Body of pancreas (tissue), 4 donors: ENCODE data around the gene ADH4. TPM values are rescaled to one million over a fixed set of nuclear protein-coding genes. Genes with fewer than 3 reads are reported as not detected.

Source experiments
- ATAC-seq: fragments of 150-250 bp; one replicate; pipeline ENCODE4 v1.9.1; 2016
- DNase-seq, 4 donors: peaks; one replicate each; pipeline ENCODE4 v3.0.0-alpha.2; 2019
- H3K27ac ChIP-seq, 4 donors: fragments of 200-600 bp; sonication (generic); 1 replicate in 3 of 4; 2 replicates in 1 of 4; pipeline versions ENCODE4 v1.5.1 to v1.6.1; 2016 to 2019; ENCODE audit warnings: mild to moderate bottlenecking in 1 of 4, mixed read lengths in 1 of 4, moderate library complexity in 1 of 4
- H3K27me3 ChIP-seq, 2 donors: fragments of 200-600 bp; sonication (generic); one replicate each; pipeline ENCODE4 v1.6.0; 2016; ENCODE audit warnings: mild to moderate bottlenecking in 1 of 2
- H3K36me3 ChIP-seq, 2 donors: fragments of 200-600 bp; sonication (generic); replicated peaks in 1 of 2; 2 replicates each; pipeline ENCODE4 v1.5.1; 2016; ENCODE audit warnings: low read depth in 2 of 2; ENCODE audit not compliant: insufficient read depth in 1 of 2
- H3K4me1 ChIP-seq: fragments of 200-600 bp; sonication (generic); one replicate; pipeline ENCODE4 v1.6.0; 2016
- H3K4me3 ChIP-seq, 2 donors: fragments of 200-600 bp; sonication (generic); 1 replicate in 1 of 2; 2 replicates in 1 of 2; pipeline ENCODE4 v1.5.1; 2016 to 2019
- H3K9me3 ChIP-seq, 3 donors: fragments of 200-600 bp; sonication (generic); 1 replicate in 2 of 3; 2 replicates in 1 of 3; pipeline ENCODE4 v1.5.1; 2016
- POLR2A ChIP-seq, 3 donors: fragments of 450-650 bp; IDR thresholded peaks; one replicate each; pipeline ENCODE4 v1.6.1; 2016; ENCODE audit warnings: antibody characterized with exemption in 3 of 3, mild to moderate bottlenecking in 2 of 3
- WGBS, 2 donors: methylation state at CpG; one replicate each; pipeline ENCODE4 v1.1.5; 2017; 5-methylcytosine and 5-hydroxymethylcytosine counted together
- intact Hi-C: fragments of 100-400 bp; cut with DNase I; formaldehyde crosslinking; loops from one replicate; pipeline ENCODE4 v1.15.1; 2023
- total RNA-seq, 2 donors: library from RNA; depleted of rRNA; stranded (reverse); fragments of >200 nt; gene quantifications; one replicate each; pipeline ENCODE4 v1.1.0, GENCODE V29; 2016
- TF ChIP-seq, protein P1 (sequence below), 7 experiments: fragments of 450-650 bp in 4 of 7; fragments of 200-600 bp in 3 of 7; sonication (generic) in 3 of 7; IDR thresholded peaks; one replicate each; pipeline ENCODE4 v1.5.1; 2016 to 2019; ENCODE audit warnings: antibody characterized with exemption in 7 of 7

The ADH4 gene
- total RNA-seq, 2 donors from 2014 or later, result not detected

DNA sequence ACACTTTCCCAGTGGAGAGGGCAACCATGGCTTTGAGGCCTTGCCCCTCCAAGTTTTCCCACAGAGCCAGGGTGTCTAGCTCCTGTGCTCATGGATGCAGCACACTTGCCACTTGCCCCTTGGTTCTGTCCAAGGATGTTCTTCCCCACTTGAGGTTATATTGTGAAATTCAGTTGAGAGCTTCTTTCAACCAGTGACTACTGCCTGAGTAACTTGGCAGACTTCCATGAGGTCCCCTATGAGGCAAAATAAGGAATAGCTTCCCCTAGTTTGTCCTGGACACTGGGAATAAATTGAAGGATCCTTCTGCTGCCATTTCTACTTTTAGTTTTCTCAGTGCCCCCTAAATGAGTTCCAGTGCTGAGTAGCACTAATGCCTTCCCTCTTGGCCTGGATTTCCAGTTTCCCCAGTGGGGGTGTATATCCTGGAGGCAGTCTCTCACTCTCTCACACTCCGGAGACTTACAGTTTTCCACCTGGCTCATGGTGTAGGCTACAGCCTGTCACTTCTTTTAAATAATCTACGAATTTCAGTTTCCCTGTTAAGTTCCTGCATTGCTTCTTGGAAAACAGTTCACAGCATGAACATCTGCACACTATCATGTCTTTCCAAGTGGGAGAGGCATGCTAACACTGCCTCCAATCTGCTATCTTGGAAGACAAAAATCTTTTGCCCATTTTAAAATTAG is 36.4 kb upstream of the ADH4 start:
- intact Hi-C loops, result no loop called here
- Histone ChIP-seq H3K4me1 (peaks cover 18% of the 10 kb centered on the region), H3K9me3 (no peaks in the 10 kb centered on the region), H3K36me3 (no peaks in the 10 kb centered on the region), H3K27ac (peak overlapping the region in 1 of 4 donors; percentile 4), H3K4me3 (no peak overlapping the region), H3K27me3 (no peaks in the 10 kb centered on the region)
- ATAC-seq (no peak), DNase-seq (peak in 2 of 4 donors; percentile 19 to 36)
- TF ChIP-seq, protein P1, sequence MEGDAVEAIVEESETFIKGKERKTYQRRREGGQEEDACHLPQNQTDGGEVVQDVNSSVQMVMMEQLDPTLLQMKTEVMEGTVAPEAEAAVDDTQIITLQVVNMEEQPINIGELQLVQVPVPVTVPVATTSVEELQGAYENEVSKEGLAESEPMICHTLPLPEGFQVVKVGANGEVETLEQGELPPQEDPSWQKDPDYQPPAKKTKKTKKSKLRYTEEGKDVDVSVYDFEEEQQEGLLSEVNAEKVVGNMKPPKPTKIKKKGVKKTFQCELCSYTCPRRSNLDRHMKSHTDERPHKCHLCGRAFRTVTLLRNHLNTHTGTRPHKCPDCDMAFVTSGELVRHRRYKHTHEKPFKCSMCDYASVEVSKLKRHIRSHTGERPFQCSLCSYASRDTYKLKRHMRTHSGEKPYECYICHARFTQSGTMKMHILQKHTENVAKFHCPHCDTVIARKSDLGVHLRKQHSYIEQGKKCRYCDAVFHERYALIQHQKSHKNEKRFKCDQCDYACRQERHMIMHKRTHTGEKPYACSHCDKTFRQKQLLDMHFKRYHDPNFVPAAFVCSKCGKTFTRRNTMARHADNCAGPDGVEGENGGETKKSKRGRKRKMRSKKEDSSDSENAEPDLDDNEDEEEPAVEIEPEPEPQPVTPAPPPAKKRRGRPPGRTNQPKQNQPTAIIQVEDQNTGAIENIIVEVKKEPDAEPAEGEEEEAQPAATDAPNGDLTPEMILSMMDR (IDR thresholded peaks at IDR 0.05), result no peak
- no peak for TF ChIP-seq POLR2A (IDR thresholded peaks at IDR 0.05)
- WGBS, 2 donors, result 84 to 94% methylated on average over 2 of the region's 2 CpGs

- DNase-seq, result peak; percentile 48 to 78 (median 66)
These were observed 35.5 kb upstream of the ADH4 start for GRCh38 chr4:99179626-99180025.

DNA sequence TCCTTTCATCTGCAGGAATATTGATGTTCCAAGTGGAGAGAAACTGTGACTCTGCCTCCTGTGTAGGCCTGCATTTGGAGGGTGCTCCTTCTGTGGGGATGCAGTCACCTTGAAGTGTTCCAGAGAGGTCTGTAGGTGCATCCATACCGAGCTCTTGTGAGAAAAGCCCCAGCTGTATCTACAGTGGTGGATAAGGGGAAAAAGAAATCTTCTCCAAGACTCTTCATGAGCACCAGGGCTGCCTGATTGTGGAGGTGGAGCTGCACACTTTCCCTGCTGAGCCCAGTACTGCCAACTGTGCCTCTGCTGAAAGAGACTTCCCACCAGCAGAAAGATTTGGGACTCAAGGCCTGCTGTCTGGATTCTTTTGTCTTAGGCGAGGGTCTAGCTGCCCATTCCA is 35.1 kb upstream of the ADH4 start:
- H3K4me1 ChIP-seq, result peaks cover 18% of the 10 kb centered on the region
- H3K4me3 ChIP-seq, result no peak overlapping the region
- TF ChIP-seq, protein P1 (IDR thresholded peaks at IDR 0.05), result no peak
- TF ChIP-seq POLR2A (IDR thresholded peaks at IDR 0.05), result no peak
- no peaks in the 10 kb centered on the region for H3K36me3 ChIP-seq
- intact Hi-C loops, result no loop called here
- DNase-seq (peak in 1 of 4 donors; percentile 17), ATAC-seq (no peak)
- H3K9me3 ChIP-seq, result no peaks in the 10 kb centered on the region
- H3K27me3 ChIP-seq, result no peaks in the 10 kb centered on the region
- 51 to 55% methylated on average over 1 to 2 of the region's 2 CpGs for WGBS, 2 donors
- peak overlapping the region in 1 of 4 donors; percentile 31 for H3K27ac ChIP-seq

More at GRCh38 chr4:99179626-99180025, 35.5 kb upstream of the ADH4 start:
- H3K27me3 ChIP-seq, result no peaks in the 10 kb centered on the region
- intact Hi-C loops, result no loop called here
- H3K4me1 ChIP-seq, result peaks cover 18% of the 10 kb centered on the region
- WGBS, 2 donors, result 31 to 50% methylated on average over 1 of the region's 1 CpG
- peak; percentile 65 for ATAC-seq
- TF ChIP-seq POLR2A (IDR thresholded peaks at IDR 0.05), result no peak
- TF ChIP-seq, protein P1 (IDR thresholded peaks at IDR 0.05), result no peak
- no peaks in the 10 kb centered on the region for H3K9me3 ChIP-seq
- H3K36me3 ChIP-seq, result no peaks in the 10 kb centered on the region
- peak overlapping the region in 1 of 4 donors; percentile 31 for H3K27ac ChIP-seq
- no peak overlapping the region for H3K4me3 ChIP-seq

GRCh38 chr4:99166544-99166943 is 22.4 kb upstream of the ADH4 start:
- Histone ChIP-seq H3K9me3 (no peaks in the 10 kb centered on the region), H3K36me3 (no peaks in the 10 kb centered on the region), H3K27ac (peak overlapping the region in 3 of 4 donors; percentile 9 to 59 (median 54)), H3K4me3 (no peak overlapping the region), H3K27me3 (no peaks in the 10 kb centered on the region), H3K4me1 (peaks cover 18% of the 10 kb centered on the region)
- TF ChIP-seq POLR2A (IDR thresholded peaks at IDR 0.05), result no peak
- TF ChIP-seq, protein P1 (IDR thresholded peaks at IDR 0.05), result no peak
- intact Hi-C loops, result no loop called here
- 10 to 31% methylated on average over 2 of the region's 2 CpGs for WGBS, 2 donors
- DNase-seq (peak in 1 of 4 donors; percentile 22), ATAC-seq (peak; percentile 91)

- intact Hi-C loops, result no loop called here
These were observed 21.9 kb upstream of the ADH4 start for GRCh38 chr4:99165978-99166377.

More at GRCh38 chr4:99165978-99166377, 21.9 kb upstream of the ADH4 start:
- ATAC-seq, result peak; percentile 78
- peak in 2 of 4 donors; percentile 11 to 18 for DNase-seq
- Histone ChIP-seq H3K9me3 (no peaks in the 10 kb centered on the region), H3K27ac (peak overlapping the region in 3 of 4 donors; percentile 9 to 59 (median 54)), H3K4me3 (no peak overlapping the region), H3K27me3 (no peaks in the 10 kb centered on the region), H3K4me1 (peaks cover 18% of the 10 kb centered on the region), H3K36me3 (no peaks in the 10 kb centered on the region)
- TF ChIP-seq, protein P1 (IDR thresholded peaks at IDR 0.05), result no peak
- TF ChIP-seq POLR2A (IDR thresholded peaks at IDR 0.05), result no peak
- WGBS, 2 donors, result 42 to 54% methylated on average over 1 of the region's 1 CpG
